Measurements from ENCODE around the gene ATM.
"Not testable (repeated sequence)": the region's sequence is repeated elsewhere in the genome, so short reads cannot be mapped to it uniquely, and the experiment has no call there.

Gene ATM

DNA sequence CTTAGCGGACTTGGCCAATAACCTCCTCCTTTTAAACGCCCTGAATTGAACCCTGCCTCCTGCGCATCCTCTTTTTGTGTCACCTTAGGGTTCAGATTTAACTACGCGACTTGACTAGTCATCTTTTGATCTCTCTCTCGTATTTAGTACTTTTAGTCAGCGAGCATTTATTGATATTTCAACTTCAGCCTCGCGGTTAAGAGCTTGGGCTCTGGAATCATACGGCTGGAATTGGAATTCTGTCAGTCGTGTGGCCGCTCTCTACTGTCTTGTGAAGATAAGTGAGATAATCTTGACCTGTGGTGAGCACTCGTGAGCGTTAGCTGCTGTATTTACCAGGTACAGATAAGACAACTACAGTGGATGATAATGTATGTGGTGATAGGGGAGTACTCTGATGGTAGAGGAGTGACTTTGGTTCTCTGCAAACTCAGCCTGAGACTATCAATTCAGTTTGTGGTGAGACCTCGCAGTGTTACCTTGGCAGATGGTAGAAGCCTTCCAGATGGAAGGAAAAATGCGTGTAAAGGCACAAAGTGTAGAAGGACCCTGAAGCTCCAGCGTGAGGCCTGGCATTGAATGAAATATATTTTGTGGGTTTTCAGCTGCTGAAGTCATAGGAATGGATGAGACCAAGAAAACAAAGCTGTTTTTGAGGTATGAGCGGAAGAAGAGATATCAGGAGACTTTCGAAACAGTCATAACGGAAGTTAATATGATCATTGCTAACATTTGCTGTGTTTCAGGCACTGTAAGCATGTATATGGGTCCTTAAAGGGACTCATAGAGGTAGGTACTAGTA, 682 bp downstream of the ATM start:
- DNase-seq, result no peak

- no peak for DNase-seq
Observed at GRCh38 chr11:108224366-108224765, 1.5 kb downstream of the ATM start.

DNA sequence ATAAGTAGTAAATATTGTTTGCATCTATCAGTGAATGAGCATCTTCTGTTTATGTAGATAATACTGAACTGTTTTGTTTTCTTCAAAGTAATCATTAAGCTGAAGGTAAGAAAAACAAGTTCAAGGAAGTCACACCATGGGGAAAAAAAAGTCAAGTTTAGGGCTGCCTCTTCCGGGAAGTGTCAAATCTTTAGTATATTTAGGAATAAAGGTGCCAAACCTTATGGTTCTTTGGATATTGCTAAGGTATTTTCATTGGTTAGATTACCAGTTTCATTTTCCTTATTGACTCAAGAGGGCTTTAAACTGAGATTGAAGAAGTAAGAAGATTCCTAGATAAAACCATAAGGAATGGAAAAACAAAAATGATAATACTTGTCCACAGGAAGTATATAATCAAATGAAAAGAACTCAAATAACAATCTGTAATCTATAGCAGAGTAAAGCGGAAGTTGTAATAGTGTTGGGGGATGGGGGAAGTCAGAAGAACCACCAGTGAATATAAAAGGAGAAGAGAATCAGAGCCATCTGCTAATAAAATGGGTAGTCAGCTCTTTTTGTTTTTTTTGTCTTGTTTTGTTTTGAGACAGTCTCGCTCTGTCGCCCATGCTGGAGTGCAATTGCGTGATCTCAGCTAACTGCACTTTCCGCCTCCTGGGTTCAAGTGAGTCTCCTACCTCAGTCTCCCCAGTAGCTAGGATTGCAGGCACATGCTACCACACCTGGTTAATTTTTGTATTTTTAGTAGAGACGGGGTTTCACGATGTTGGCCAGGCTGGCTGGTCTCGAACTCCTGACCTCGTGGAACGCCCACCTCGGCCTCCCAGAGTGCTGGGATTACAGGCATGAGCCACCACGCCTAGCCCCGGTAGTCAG, 2.3 kb downstream of the ATM start:
- DNase-seq, result no peak

- no peak for DNase-seq
Observed at GRCh38 chr11:108226036-108226435, 3.2 kb downstream of the ATM start.

DNA sequence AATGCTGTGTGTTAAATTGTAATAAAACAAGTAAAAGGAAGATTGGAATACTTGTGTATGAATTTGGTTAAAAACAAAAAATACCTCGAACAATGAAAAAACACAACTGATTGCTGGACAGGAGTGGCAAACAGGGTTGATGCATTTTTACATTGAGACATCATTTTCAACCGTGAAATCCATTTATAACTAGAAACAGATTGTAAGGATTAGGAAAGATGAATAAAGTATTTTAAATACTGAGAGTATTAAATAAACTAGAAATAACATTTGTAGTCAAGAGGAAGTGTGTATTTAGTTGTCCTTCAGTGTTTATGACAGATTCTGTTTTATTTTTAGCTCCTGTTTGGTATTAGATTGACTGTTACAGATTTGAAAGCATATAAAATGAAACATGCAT, 5.4 kb downstream of the ATM start:
- DNase-seq, result no peak

DNA sequence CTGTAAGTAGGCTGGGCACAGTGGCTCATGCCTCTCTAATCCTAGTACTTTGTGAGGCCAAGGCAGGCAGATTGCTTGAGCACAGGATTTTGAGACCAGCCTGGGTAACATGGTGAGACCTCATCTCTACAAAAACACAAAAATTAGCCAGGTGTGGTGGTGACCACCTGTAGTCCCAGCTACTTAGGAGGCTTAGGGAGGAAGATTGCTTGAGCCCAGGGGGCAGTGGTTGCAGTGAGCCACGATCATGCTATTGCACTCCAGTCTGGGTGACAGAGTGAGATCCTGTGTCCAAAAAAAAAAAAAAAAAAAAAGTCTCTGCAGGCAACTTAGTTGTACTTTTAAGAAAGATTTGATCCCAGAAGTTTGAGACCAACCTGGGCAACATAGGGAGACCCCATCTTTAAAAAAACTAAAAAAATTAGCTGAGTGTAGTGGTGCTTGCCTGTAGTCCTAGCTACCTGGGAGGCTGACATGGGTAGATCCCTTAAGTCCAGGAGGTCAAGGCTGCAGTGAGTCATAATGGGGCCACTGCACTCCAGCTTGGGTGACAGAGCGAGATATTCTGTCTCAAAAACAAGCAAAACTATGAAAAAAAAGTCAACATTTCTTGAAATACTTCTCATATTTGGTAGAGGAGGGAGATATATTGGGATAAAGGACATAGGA, 10.5 kb downstream of the ATM start:
- no peak for DNase-seq

DNA sequence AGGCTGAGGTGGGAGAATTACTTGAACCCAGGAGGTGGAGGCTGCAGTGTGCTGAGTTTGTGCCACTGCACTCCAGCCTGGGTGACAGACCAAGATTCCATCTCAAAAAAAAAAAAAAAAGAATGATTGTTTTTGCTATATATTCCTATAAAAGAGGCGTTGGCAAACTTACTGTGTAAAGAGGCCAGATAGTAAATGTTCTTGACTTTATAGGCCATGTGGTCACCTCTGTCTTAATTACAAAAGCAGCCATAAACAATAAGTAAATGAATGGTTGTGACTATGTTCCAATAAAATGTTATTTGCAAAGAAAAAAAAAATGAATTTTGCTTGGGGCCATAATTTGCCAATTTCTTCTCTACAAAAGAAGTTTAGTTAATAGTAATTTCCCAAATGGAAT, 12.3 kb downstream of the ATM start:
- no peak for DNase-seq

- no peak for DNase-seq
Observed at GRCh38 chr11:108235633-108236032, 12.8 kb downstream of the ATM start.

DNA sequence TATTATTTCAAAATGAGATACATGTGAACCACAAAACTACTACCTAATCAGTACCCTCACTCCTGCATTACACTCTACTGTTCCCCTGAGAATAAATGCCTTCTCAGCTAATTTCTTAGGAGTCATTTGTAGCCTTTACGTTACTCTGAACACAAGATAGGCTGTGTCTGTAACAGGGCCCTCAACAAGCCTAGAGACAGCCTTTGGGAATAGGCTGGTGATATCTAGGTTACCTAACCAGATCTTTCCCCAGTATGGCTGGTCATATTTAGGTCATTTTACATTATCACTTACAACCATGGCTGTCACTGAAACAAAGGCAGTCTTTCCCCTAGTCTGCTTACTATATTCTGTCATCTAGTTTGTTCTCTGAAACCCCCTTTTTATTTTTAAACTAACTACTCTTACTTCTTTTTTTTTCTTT, 14.2 kb downstream of the ATM start:
- no peak for DNase-seq

GRCh38 chr11:108239076-108239475, 16.2 kb downstream of the ATM start:
- DNase-seq, result no peak

GRCh38 chr11:108241330-108242037, 18.6 kb downstream of the ATM start:
- DNase-seq, result no peak

DNA sequence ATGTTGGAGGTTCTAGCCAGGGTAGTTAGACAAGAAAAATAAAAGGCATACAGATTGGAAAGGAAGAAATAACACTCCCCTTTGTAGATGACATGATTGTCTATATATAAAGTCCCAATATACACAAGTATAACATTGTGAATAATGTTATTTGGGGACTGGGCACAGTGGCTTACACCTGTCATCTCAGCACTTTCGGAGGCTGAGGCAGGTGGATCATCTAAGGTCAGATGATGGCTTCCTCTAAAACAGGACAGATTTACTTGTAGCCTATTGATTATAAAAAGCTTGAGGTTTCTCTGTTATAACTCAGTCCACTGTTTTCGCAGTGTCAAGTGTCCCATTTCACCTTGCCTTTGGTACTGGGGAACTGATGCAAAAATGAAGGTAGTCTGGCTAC, 19.6 kb downstream of the ATM start:
- no peak for DNase-seq

GRCh38 chr11:108246308-108246707, 23.4 kb downstream of the ATM start:
- no peak for DNase-seq

GRCh38 chr11:108246885-108247284, 24.0 kb downstream of the ATM start:
- DNase-seq, result no peak

DNA sequence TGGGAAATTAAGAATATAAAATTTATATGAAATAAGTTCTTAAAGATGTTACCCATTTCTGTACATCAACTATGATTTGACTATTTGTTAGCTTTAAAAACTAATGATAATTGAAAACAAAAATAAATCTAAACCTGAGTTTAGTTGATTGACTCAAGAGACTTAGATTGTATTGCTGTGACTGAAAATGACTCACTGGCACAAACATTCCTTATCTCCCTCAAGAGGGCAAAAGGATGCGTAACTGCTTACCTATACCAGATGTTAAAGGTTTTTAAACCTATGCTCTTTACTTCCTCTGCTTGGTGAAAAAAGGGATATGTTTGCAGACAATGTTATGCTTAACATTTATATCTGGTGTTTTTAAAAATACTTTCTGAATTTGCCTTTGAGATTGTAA, 30.3 kb downstream of the ATM start:
- no peak for DNase-seq

DNA sequence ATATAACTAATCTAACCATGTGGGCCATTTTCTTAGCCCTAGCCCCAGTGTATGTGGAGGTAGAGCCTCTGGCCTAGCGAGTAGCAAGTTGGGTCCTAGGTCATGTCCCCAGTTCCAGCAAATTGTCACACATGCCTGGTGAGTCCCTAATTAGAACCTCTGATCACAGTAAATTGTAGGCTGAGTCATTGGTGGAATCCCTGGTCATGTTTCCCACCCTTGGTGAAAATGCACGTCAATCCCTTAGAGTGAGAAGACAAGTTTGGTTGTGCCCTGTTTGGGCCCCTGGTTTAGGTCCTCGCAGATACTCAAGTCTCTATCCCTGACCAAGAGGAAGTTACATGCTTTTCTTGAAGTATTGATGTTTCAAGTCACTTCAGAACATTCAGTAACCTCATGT, 46.7 kb downstream of the ATM start:
- DNase-seq, result no peak

- DNase-seq, result not testable (repeated sequence)
Observed at GRCh38 chr11:108276985-108277616, 54.2 kb downstream of the ATM start.

- no peak for DNase-seq
Observed at GRCh38 chr11:108278546-108278945, 55.7 kb downstream of the ATM start.

DNA sequence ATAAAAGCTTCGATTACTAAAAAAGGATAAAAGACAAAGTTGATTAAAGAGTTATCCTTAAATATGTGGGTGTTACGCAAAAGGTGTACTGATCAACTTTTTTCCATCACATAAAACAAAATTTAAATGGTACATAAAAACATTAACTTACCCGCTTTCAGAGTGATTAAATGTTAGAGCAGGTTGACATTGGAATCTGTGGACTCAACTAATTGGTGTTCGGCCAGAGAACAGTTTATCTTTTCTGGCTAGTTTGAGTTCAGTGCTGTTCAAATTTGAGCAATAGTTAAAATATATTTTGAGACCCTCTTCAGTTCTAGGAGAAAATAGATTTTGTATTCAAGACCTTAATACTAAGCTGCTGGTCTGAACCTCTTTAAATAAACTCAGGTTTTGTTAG, 56.1 kb downstream of the ATM start:
- DNase-seq, result no peak

DNA sequence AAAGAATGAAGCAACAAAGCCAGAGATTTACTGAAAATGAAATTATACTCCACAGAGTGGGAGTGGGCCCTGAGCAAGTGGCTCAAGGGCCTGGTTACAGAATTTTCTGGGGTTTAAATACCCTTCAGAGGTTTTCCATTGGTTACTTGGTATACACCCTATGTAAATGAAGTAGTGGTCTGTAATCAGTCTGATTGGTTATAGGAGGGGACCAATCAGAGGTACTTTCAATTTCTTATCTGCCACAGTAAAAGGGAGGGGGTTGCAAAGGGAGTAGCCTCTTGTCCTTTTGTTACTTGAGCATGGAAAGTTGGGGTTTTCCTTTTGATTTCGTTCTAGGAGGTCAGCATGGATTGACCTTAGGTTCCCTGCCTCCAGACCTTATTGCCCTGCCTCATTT, 63.5 kb downstream of the ATM start:
- DNase-seq, result no peak

DNA sequence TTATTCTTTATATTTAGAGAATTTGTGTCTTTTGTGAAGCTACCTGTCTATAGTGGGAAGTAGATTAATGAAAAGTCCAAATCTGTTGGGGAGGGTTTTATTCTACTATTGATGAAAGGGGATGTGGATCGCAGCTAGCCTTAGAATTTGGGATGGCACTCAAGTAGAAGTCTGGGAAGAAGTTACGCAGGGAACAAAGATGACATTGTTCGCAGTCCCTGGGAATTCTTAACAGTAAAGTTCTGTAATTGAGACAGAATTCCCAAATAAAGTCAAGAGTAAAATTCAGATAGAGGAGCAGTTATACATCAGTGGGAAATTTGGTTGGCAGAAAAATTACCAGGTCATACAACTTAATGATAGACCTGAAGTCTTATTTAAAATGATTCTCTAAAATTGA, 64.1 kb downstream of the ATM start:
- DNase-seq, result no peak

DNA sequence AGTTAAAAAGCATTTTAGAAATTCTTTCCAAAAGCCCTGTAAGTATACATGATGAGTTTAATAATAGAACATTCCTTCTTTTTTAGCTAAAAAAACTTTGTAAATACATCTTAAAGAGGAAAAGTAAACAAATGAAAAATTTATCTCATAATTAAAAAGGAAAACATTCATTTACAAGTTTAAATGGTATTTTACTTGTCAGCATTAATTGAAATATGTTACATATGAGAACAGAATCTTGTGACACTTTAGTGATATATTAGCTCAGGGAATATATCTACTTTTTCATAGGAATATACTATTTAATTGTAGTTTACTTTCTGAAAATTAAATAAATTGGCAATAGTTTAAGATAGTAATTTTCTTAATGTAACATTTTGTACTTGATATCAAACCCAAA, 66.2 kb downstream of the ATM start:
- DNase-seq, result not testable (repeated sequence)

- no peak for DNase-seq
Observed at GRCh38 chr11:108289699-108290098, 66.8 kb downstream of the ATM start.

Measured in NCI-H510A (cell line).